HFFc6 (cell line): ENCODE measurements around the gene IL6R. TPM values are rescaled to one million over a fixed set of nuclear protein-coding genes. Genes with fewer than 3 reads are reported as not detected.
A peak's percentile ranks its signal among the peaks of the same experiment; 100 is the strongest.
"Not testable (repeated sequence)": the region's sequence is repeated elsewhere in the genome, so short reads cannot be mapped to it uniquely, and the experiment has no call there.

ENCODE experiments used
- DNase-seq: peaks from one replicate; pipeline ENCODE4 v3.0.0-alpha.2; 2018
- H3K27ac Mint-ChIP-seq: 2 replicates; pipeline ENCODE4 v1.8.0; 2020; ENCODE audit warnings: mild to moderate bottlenecking, mixed read lengths
- H3K27me3 Mint-ChIP-seq: 2 replicates; pipeline ENCODE4 v1.8.0; 2021; ENCODE audit warnings: mild to moderate bottlenecking, moderate library complexity, mixed read lengths; ENCODE audit not compliant: insufficient read depth
- H3K36me3 Mint-ChIP-seq: 2 replicates; pipeline ENCODE4 v1.8.0; 2021; ENCODE audit warnings: low read depth, mixed read lengths
- H3K4me1 Mint-ChIP-seq: 2 replicates; pipeline ENCODE4 v1.8.0; 2020; ENCODE audit warnings: low read depth, mixed read lengths
- H3K4me3 Mint-ChIP-seq: 2 replicates; pipeline ENCODE4 v1.8.0; 2020; ENCODE audit warnings: mild to moderate bottlenecking, moderate library complexity, mixed read lengths
- H3K9me3 Mint-ChIP-seq: 2 replicates; pipeline ENCODE4 v1.8.0; 2020; ENCODE audit warnings: mild to moderate bottlenecking, mixed read lengths
- total RNA-seq, 6 experiments: library from RNA; stranded (reverse); fragmentation: NEBNext Ultra II Directional; extraction: Animal tissue kit (Norgen Biotek cat#: 25700); gene quantifications; 2 replicates in 1 of 6; 3 replicates in 5 of 6; pipeline ENCODE4 v1.2.3, GENCODE V29; 2021
- TF ChIP-seq, protein P1 (sequence below): fragments of 200-600 bp; sonication (generic); IDR thresholded peaks from 2 replicates; pipeline ENCODE4 v1.5.0; 2021; ENCODE audit warnings: antibody characterized with exemption, mild to moderate bottlenecking

The IL6R gene
- total RNA-seq, 6 experiments from 2014 or later: 2.0 to 3.9 (median 2.3) TPM

GRCh38 chr1:154419620-154420571 lies 14.8 kb downstream of the IL6R start:
- Mint-ChIP-seq H3K27me3 (peaks cover 2% of the 10 kb centered on the region; the same call in 1 of the 2 replicates), H3K36me3 (no peaks in the 10 kb centered on the region), H3K27ac (peak overlapping the region; percentile 82), H3K9me3 (no peaks in the 10 kb centered on the region), H3K4me3 (peak overlapping the region; percentile 69), H3K4me1 (peaks cover 68% of the 10 kb centered on the region)
- TF ChIP-seq, protein P1, sequence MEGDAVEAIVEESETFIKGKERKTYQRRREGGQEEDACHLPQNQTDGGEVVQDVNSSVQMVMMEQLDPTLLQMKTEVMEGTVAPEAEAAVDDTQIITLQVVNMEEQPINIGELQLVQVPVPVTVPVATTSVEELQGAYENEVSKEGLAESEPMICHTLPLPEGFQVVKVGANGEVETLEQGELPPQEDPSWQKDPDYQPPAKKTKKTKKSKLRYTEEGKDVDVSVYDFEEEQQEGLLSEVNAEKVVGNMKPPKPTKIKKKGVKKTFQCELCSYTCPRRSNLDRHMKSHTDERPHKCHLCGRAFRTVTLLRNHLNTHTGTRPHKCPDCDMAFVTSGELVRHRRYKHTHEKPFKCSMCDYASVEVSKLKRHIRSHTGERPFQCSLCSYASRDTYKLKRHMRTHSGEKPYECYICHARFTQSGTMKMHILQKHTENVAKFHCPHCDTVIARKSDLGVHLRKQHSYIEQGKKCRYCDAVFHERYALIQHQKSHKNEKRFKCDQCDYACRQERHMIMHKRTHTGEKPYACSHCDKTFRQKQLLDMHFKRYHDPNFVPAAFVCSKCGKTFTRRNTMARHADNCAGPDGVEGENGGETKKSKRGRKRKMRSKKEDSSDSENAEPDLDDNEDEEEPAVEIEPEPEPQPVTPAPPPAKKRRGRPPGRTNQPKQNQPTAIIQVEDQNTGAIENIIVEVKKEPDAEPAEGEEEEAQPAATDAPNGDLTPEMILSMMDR: no peak
- peak; percentile 86 for DNase-seq

DNA sequence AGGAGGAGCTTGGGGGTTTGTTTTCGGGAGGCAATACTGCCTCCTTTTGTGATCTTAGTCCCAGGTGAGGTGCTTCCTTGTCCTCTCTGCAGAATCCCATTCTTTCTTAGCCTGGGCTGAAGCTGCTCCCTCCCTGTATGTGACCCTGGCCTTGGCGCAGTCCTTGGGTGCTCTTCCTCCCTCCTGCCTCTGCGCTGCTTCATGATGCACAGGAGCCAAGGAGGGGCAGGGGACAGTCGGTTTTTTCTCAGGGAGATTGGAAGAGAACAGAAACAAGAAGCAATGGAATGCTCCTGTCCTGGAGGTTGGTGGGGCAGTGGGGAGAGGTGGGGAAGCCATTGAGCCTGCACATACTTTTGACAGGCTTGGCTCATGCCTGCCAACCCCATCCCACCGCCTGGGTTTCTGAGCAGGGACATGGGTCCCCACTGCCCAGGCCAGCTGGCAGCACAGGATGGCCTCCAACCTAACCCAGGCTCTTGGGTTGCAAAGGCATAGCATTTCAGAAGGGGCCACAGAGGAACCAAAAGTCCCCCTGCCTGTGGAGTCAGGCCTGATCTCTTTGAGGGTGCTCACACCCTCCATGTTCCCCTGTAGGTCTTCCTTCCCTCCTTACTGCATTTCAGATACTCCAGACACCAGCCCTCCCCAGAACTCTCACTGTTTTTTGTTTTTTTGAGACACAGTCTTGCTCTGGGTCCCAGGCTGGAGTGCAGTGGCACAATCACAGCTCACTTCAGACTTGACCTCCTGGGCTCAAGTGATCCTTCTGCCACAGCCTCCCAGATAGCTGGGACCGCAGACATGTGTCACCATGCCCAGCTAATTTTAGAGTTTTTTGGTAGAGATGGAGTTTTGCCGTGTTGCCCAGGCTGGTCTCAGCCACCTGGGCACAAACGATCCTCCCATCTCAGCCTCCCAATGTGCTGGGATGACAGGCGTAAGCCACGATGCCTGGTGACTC lies 16.1 kb downstream of the IL6R start:
- no peaks in the 10 kb centered on the region for H3K9me3 Mint-ChIP-seq

GRCh38 chr1:154422049-154422448 lies 16.9 kb downstream of the IL6R start:
- not testable (repeated sequence) for H3K9me3 Mint-ChIP-seq, H3K4me3 Mint-ChIP-seq, H3K36me3 Mint-ChIP-seq, H3K27ac Mint-ChIP-seq, H3K27me3 Mint-ChIP-seq, DNase-seq
- H3K4me1 Mint-ChIP-seq: peaks cover 68% of the 10 kb centered on the region

More for the DNA sequence above, 16.1 kb downstream of the IL6R start:
- no peaks in the 10 kb centered on the region for H3K36me3 Mint-ChIP-seq
- H3K4me1 Mint-ChIP-seq: peaks cover 68% of the 10 kb centered on the region
- H3K27me3 Mint-ChIP-seq: peaks cover 2% of the 10 kb centered on the region; the same call in 1 of the 2 replicates
- no peak overlapping the region for H3K4me3 Mint-ChIP-seq
- H3K27ac Mint-ChIP-seq: peak overlapping the region; percentile 29; the same call in 1 of the 2 replicates
- TF ChIP-seq, protein P1: no peak
- DNase-seq: no peak

- no peak overlapping the region; the same call in 1 of the 2 replicates for H3K27ac Mint-ChIP-seq
- no peaks in the 10 kb centered on the region for H3K9me3 Mint-ChIP-seq
- H3K4me1 Mint-ChIP-seq: peaks cover 68% of the 10 kb centered on the region
- peaks cover 2% of the 10 kb centered on the region; the same call in 1 of the 2 replicates for H3K27me3 Mint-ChIP-seq
- TF ChIP-seq, protein P1: no peak
- H3K4me3 Mint-ChIP-seq: no peak overlapping the region
- no peaks in the 10 kb centered on the region for H3K36me3 Mint-ChIP-seq
- no peak for DNase-seq
These were observed 17.4 kb downstream of the IL6R start for GRCh38 chr1:154422521-154422920.

DNA sequence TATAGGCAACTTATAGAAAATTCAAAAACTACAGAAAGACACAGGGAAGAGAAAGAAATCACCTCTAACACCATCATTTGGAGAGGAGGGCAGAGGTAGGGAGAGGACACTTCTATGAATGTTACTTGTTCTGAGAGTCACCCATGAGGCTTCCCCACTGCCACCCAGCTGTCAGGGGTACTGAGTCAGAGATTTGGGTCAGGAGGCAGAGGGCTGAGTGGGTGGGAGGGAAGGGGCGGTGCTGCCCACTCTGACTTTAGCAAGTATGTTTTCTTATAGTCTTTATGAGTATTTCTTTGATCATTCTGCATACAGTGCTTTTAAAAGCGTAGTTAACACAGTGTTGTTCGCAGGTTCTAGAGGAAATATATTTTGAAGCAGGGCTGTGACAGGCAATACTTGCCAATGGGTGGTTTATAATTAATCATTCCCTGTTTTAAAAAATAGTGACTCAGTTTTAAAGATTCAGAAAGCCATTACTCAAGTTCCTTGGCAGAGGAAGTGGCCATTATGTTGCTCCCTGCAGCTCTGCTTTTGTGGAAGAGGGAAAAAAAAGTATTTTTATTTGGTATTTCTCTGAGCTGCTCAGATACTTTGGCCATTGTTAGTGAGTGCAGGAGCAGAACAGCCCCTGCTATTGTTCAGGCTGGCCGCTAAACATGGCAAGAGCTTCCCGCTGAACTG lies 18.3 kb downstream of the IL6R start:
- DNase-seq: peak; percentile 51
- Mint-ChIP-seq H3K4me3 (peak overlapping the region; percentile 30; the same call in 1 of the 2 replicates), H3K9me3 (no peaks in the 10 kb centered on the region), H3K27ac (peak overlapping the region; percentile 67), H3K36me3 (peaks cover 2% of the 10 kb centered on the region; the same call in 1 of the 2 replicates), H3K27me3 (peaks cover 2% of the 10 kb centered on the region; the same call in 1 of the 2 replicates), H3K4me1 (peaks cover 63% of the 10 kb centered on the region)
- TF ChIP-seq, protein P1: no peak
